Choroid plexus epithelial cell (primary cell): ENCODE measurements around the gene NPR3.

Source experiments
- DNase-seq: peaks from one replicate; pipeline ENCODE4 v3.0.0-alpha.2; 2010; ENCODE audit warnings: low read depth
- H3K4me3 ChIP-seq: 2 replicates; pipeline ENCODE4 v1.5.1; 2011; ENCODE audit warnings: low read depth, mild to moderate bottlenecking, control low read depth, low read length, moderate library complexity
- TF ChIP-seq, protein P1 (sequence below): conservative IDR thresholded peaks from 2 replicates; pipeline ENCODE4 v1.5.1; 2011; ENCODE audit warnings: low read depth, mild to moderate bottlenecking, control low read depth, inconsistent platforms, low read length, moderate library complexity

NPR3 gene, protein sequence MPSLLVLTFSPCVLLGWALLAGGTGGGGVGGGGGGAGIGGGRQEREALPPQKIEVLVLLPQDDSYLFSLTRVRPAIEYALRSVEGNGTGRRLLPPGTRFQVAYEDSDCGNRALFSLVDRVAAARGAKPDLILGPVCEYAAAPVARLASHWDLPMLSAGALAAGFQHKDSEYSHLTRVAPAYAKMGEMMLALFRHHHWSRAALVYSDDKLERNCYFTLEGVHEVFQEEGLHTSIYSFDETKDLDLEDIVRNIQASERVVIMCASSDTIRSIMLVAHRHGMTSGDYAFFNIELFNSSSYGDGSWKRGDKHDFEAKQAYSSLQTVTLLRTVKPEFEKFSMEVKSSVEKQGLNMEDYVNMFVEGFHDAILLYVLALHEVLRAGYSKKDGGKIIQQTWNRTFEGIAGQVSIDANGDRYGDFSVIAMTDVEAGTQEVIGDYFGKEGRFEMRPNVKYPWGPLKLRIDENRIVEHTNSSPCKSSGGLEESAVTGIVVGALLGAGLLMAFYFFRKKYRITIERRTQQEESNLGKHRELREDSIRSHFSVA

GRCh38 chr5:32710550-32711361 is at the start of gene NPR3:
NPR3 (plus strand) TSS chr5:32711321; CDS start chr5:32711777, 456 bp downstream.
- TF ChIP-seq, protein P1, sequence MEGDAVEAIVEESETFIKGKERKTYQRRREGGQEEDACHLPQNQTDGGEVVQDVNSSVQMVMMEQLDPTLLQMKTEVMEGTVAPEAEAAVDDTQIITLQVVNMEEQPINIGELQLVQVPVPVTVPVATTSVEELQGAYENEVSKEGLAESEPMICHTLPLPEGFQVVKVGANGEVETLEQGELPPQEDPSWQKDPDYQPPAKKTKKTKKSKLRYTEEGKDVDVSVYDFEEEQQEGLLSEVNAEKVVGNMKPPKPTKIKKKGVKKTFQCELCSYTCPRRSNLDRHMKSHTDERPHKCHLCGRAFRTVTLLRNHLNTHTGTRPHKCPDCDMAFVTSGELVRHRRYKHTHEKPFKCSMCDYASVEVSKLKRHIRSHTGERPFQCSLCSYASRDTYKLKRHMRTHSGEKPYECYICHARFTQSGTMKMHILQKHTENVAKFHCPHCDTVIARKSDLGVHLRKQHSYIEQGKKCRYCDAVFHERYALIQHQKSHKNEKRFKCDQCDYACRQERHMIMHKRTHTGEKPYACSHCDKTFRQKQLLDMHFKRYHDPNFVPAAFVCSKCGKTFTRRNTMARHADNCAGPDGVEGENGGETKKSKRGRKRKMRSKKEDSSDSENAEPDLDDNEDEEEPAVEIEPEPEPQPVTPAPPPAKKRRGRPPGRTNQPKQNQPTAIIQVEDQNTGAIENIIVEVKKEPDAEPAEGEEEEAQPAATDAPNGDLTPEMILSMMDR, result no peak
- DNase-seq, result peak; percentile 61
- peak within 1 kb of the TSS; percentile 70 for H3K4me3 ChIP-seq

- TF ChIP-seq, protein P1, result no peak
- DNase-seq, result no peak
- H3K4me3 ChIP-seq, result no peak overlapping the region
These were observed 46.6 kb upstream of the NPR3 start for GRCh38 chr5:32664523-32664922.

- TF ChIP-seq, protein P1, result no peak
These were observed 42.6 kb upstream of the NPR3 start for GRCh38 chr5:32668552-32668951.

GRCh38 chr5:32673272-32673671 is 37.8 kb upstream of the NPR3 start:
- DNase-seq, result no peak
- no peak overlapping the region for H3K4me3 ChIP-seq
- TF ChIP-seq, protein P1, result no peak

More at GRCh38 chr5:32668552-32668951, 42.6 kb upstream of the NPR3 start:
- DNase-seq, result no peak
- no peak overlapping the region for H3K4me3 ChIP-seq

- no peak overlapping the region for H3K4me3 ChIP-seq
- TF ChIP-seq, protein P1, result no peak
- DNase-seq, result no peak
These were observed 34.1 kb upstream of the NPR3 start for GRCh38 chr5:32677023-32677422.

DNA sequence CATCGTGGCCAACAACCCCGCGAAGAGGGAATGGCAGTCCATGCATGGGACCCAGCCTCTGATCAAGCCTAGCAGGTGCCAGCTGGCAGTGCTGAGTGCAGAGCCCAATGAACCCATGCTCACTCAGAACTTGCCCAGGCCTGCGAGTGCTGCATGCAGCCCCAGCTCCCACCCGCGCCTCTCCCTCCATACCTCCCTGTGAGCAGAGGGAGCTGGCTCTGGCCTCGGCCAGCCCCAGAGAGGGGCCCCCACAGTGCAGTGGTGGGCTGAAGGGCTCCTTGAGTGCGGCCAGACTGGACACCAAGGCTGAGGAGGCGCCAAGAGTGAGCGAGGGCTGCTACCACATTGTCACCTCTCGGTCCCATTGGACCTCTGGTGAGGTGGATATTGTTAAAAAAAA is 32.6 kb upstream of the NPR3 start:
- TF ChIP-seq, protein P1, result no peak
- H3K4me3 ChIP-seq, result no peak overlapping the region
- no peak for DNase-seq
